Measurements from ENCODE around the gene KDM4C.
"Not testable (repeated sequence)": the region's sequence is repeated elsewhere in the genome, so short reads cannot be mapped to it uniquely, and the experiment has no call there.

The KDM4C gene

GRCh38 chr9:7174301-7174700 is 416.5 kb downstream of the KDM4C start:
- no peak for DNase-seq (ENCODE audit: low spot score)
- H3K27ac ChIP-seq = no peak overlapping the region
- H3K4me3 ChIP-seq = no peak overlapping the region
- no peak for TF ChIP-seq CTCF (IDR thresholded peaks at IDR 0.05)

- no peak for DNase-seq (ENCODE audit: low spot score)
- TF ChIP-seq CTCF (IDR thresholded peaks at IDR 0.05) = no peak
- Histone ChIP-seq H3K4me3 (no peak overlapping the region), H3K27ac (no peak overlapping the region)
Observed at GRCh38 chr9:7174884-7175283, 417.1 kb downstream of the KDM4C start.

GRCh38 chr9:7176561-7176960 is 418.8 kb downstream of the KDM4C start:
- no peak for TF ChIP-seq CTCF (IDR thresholded peaks at IDR 0.05)
- no peak for DNase-seq (ENCODE audit: low spot score)
- Histone ChIP-seq H3K27ac (no peak overlapping the region), H3K4me3 (no peak overlapping the region)

GRCh38 chr9:7177383-7177782 is 419.6 kb downstream of the KDM4C start:
- no peak for TF ChIP-seq CTCF (IDR thresholded peaks at IDR 0.05)
- DNase-seq (ENCODE audit: low spot score) = no peak
- Histone ChIP-seq H3K4me3 (no peak overlapping the region), H3K27ac (no peak overlapping the region)

- TF ChIP-seq CTCF (IDR thresholded peaks at IDR 0.05) = no peak
- Histone ChIP-seq H3K27ac (no peak overlapping the region), H3K4me3 (no peak overlapping the region)
- no peak for DNase-seq (ENCODE audit: low spot score)
Observed at GRCh38 chr9:7178729-7179128, 421.0 kb downstream of the KDM4C start.

GRCh38 chr9:7180247-7180646 is 422.5 kb downstream of the KDM4C start:
- TF ChIP-seq CTCF (IDR thresholded peaks at IDR 0.05) = no peak
- Histone ChIP-seq H3K4me3 (no peak overlapping the region), H3K27ac (no peak overlapping the region)
- no peak for DNase-seq (ENCODE audit: low spot score)

- H3K27ac ChIP-seq, H3K4me3 ChIP-seq: not testable (repeated sequence)
Observed at GRCh38 chr9:7183139-7183538, 425.4 kb downstream of the KDM4C start.

GRCh38 chr9:7185612-7186011 is 427.8 kb downstream of the KDM4C start:
- no peak for TF ChIP-seq CTCF (IDR thresholded peaks at IDR 0.05)
- Histone ChIP-seq H3K27ac (no peak overlapping the region), H3K4me3 (no peak overlapping the region)
- no peak for DNase-seq (ENCODE audit: low spot score)

More at GRCh38 chr9:7183139-7183538, 425.4 kb downstream of the KDM4C start:
- DNase-seq (ENCODE audit: low spot score) = not testable (repeated sequence)

Data from coronary artery (tissue), 2 donors.